GM12878 (cell line): ENCODE data around the gene IRF2. TPM values are rescaled to one million over a fixed set of nuclear protein-coding genes. Genes with fewer than 3 reads are reported as not detected.

Experiments used
- ATAC-seq: fragments of 200-7000 bp; cut with Tn5 transposase; 3 replicates; pipeline ENCODE4 v1.9.1; 2020; ENCODE audit warnings: mild to moderate bottlenecking, moderate library complexity
- BruUV-seq: library from RNA; stranded (reverse); fragments of 400-500 nt; replicated peaks from 2 replicates; lab custom pipeline; 2021; lab: Mats Ljungman, UMichigan
- CTCF ChIA-PET: fragments of 300-600 bp; sonication (Branson Sonifier 250); formaldehyde crosslinking; extraction: SDS; loops from one replicate; lab custom pipeline; 2021; ENCODE audit warnings: inconsistent platforms; lab: Yijun Ruan, JAX
- POLR2A ChIA-PET: fragments of 350-600 bp; formaldehyde crosslinking; extraction: SDS; loops from one replicate; lab custom pipeline; 2021; ENCODE audit warnings: inconsistent platforms; lab: Charles Lee
- RAD21 ChIA-PET: fragments of 300-600 bp; sonication (Branson Sonifier 250); formaldehyde crosslinking; loops from one replicate; lab custom pipeline; 2023; ENCODE audit warnings: antibody characterized with exemption; ENCODE audit not compliant: unreplicated experiment; lab: Charles Lee
- SMC1A ChIA-PET: fragments of 300-600 bp; sonication (Branson Sonifier 250); formaldehyde crosslinking; loops from one replicate; lab custom pipeline; 2023; ENCODE audit not compliant: unreplicated experiment, uncharacterized antibody; lab: Charles Lee
- DNase-seq: peaks from one replicate; pipeline ENCODE4 v3.0.0-alpha.2; 2011; ENCODE audit warnings: low read depth, low spot score
- FAIRE-seq: peaks from 3 replicates; lab custom pipeline; 2011; peaks lifted over from hg19 to GRCh38; lab: Jason Lieb, UNC
- H2AFZ ChIP-seq: 2 replicates; pipeline ENCODE4 v1.6.0; 2011; ENCODE audit warnings: low read depth, low read length, control low read depth; ENCODE audit not compliant: control insufficient read depth
- H3K27ac ChIP-seq: 2 replicates; pipeline ENCODE4 v1.5.1; 2011; ENCODE audit warnings: control low read depth; ENCODE audit not compliant: control insufficient read depth, insufficient read depth
- H3K27me3 ChIP-seq, 2 experiments: replicated peaks in 1 of 2; 2 replicates each; pipeline versions ENCODE4 v1.6.0 to v1.6.1; 2011; ENCODE audit warnings: low read length in 1 of 2; ENCODE audit not compliant: control insufficient read depth in 2 of 2, insufficient read depth in 2 of 2
- H3K36me3 ChIP-seq, 2 experiments: 2 replicates each; pipeline ENCODE4 v1.5.1; 2011; ENCODE audit warnings: low read length in 1 of 2; ENCODE audit not compliant: control insufficient read depth in 2 of 2, insufficient read depth in 2 of 2
- H3K4me1 ChIP-seq: 2 replicates; pipeline ENCODE4 v1.6.1; 2011; ENCODE audit warnings: mild to moderate bottlenecking, low read length, moderate library complexity, mixed read lengths; ENCODE audit not compliant: control insufficient read depth, insufficient read depth
- H3K4me2 ChIP-seq: 2 replicates; pipeline ENCODE4 v1.6.0; 2011; ENCODE audit warnings: control low read depth; ENCODE audit not compliant: control insufficient read depth, insufficient read depth
- H3K4me3 ChIP-seq: fragments of 200-600 bp; sonication (generic); 2 replicates; pipeline ENCODE4 v1.5.1; 2016
- H3K79me2 ChIP-seq: 2 replicates; pipeline ENCODE4 v1.6.0; 2011; ENCODE audit warnings: low read length; ENCODE audit not compliant: control insufficient read depth, insufficient read depth
- H3K9ac ChIP-seq: 2 replicates; pipeline ENCODE4 v1.8.0; 2011; ENCODE audit warnings: low read length, control low read depth, mixed read lengths; ENCODE audit not compliant: control insufficient read depth, insufficient read depth
- H3K9me3 ChIP-seq: replicated peaks from 3 replicates; pipeline ENCODE4 v1.5.1; 2011; ENCODE audit warnings: mild to moderate bottlenecking, low read length; ENCODE audit not compliant: control insufficient read depth, insufficient read depth
- H4K20me1 ChIP-seq: 2 replicates; pipeline ENCODE4 v1.6.0; 2011; ENCODE audit not compliant: control insufficient read depth, insufficient read depth
- ASH2L ChIP-seq: fragments of 300-600, 200-600 bp; sonication (generic); IDR thresholded peaks from 2 replicates; pipeline ENCODE4 v1.6.1; 2017; ENCODE audit warnings: low read depth, mild to moderate bottlenecking, borderline replicate concordance
- BRCA1 ChIP-seq: IDR thresholded peaks from 2 replicates; pipeline ENCODE4 v1.6.1; 2011; ENCODE audit warnings: low read depth, low read length, improper control_type of control experiment
- CHD2 ChIP-seq: IDR thresholded peaks from 2 replicates; pipeline ENCODE4 v1.6.1; 2011; ENCODE audit warnings: low read depth, low read length, improper control_type of control experiment, borderline replicate concordance
- FOXM1 ChIP-seq: IDR thresholded peaks from 2 replicates; pipeline ENCODE4 v1.6.1; 2012; ENCODE audit warnings: low read depth, mild to moderate bottlenecking, inconsistent platforms, low read length, moderate library complexity
- HCFC1 ChIP-seq: fragments of 150-350 bp; IDR thresholded peaks from 2 replicates; pipeline ENCODE4 v1.6.1; 2014; ENCODE audit warnings: low read length
- JUND ChIP-seq: IDR thresholded peaks from 2 replicates; pipeline ENCODE4 v1.6.1; 2012; ENCODE audit warnings: low read depth, mild to moderate bottlenecking, low read length, improper control_type of control experiment, moderate library complexity
- MEF2B ChIP-seq: fragments of 450-650 bp; IDR thresholded peaks from 2 replicates; pipeline ENCODE4 v1.6.1; 2018; ENCODE audit warnings: mild to moderate bottlenecking, moderate library complexity; ENCODE audit not compliant: partially characterized antibody, poor library complexity, severe bottlenecking
- MYC ChIP-seq: IDR thresholded peaks from 2 replicates; pipeline ENCODE4 v1.6.1; 2011; ENCODE audit warnings: mild to moderate bottlenecking, low read length, moderate library complexity, inconsistent platforms; ENCODE audit not compliant: insufficient read depth, insufficient replicate concordance, insufficient read length, severe bottlenecking
- SREBF1 ChIP-seq: IDR thresholded peaks from 2 replicates; pipeline ENCODE4 v1.6.1; 2012; ENCODE audit warnings: mild to moderate bottlenecking, low read length
- STAT3 ChIP-seq: IDR thresholded peaks from 2 replicates; pipeline ENCODE4 v1.6.1; 2011; ENCODE audit warnings: low read depth, low read length, improper control_type of control experiment
- WGBS: methylation state at CpG from one replicate; pipeline ENCODE4 v1.1.6; 2016; ENCODE audit warnings: low lambda C conversion rate; ENCODE audit not compliant: insufficient replicate concordance, insufficient coverage; ENCODE audit errors: missing lambda C conversion rate; 5-methylcytosine and 5-hydroxymethylcytosine counted together
- in situ Hi-C: fragments of 300-500 bp; cut with MboI; formaldehyde crosslinking; loops from 9 replicates; pipeline ENCODE4 v1.14.3; 2018; ENCODE audit warnings: mixed read lengths
- intact Hi-C: fragments of 100-400 bp; cut with micrococcal nuclease; formaldehyde crosslinking; loops from one replicate; pipeline ENCODE4 v1.14.2; 2022; ENCODE audit not compliant: unreplicated experiment
- polyA plus RNA-seq, 11 experiments: library from polyadenylated mRNA; depleted of rRNA in 4 of 11; unstranded in 6 of 11; stranded (reverse) in 5 of 11; fragments of >200 nt; fragmentation: Nextera tagmentation in 4 of 11; fragmentation: Illumina TruSeq in 1 of 11; extraction: Ambion mirVana in 4 of 11; extraction: Trizol in 1 of 11; gene quantifications; 1 replicate in 1 of 11; 2 replicates in 10 of 11; pipeline versions ENCODE4 v1.2.1 to v1.2.3, GENCODE V29; 2011 to 2016; ENCODE audit warnings: inconsistent platforms in 2 of 11, missing spikeins in 2 of 11, low read depth in 1 of 11
- total RNA-seq, 4 experiments: library from RNA; depleted of rRNA in 3 of 4; stranded (reverse); fragments of >200 nt in 3 of 4; fragmentation: Illumina TruSeq in 1 of 4; extraction: Trizol in 1 of 4; gene quantifications; 2 replicates each; pipeline versions ENCODE4 v1.2.1 to v1.2.3, GENCODE V29; 2013 to 2021
- TF ChIP-seq, protein P1 (sequence below): fragments of 450-650 bp; IDR thresholded peaks from 2 replicates; pipeline ENCODE4 v1.6.1; 2017; ENCODE audit warnings: borderline replicate concordance
- TF ChIP-seq, protein P2 (sequence below): IDR thresholded peaks from 2 replicates; pipeline ENCODE4 v1.6.1; 2012; ENCODE audit warnings: low read depth, low read length, improper control_type of control experiment

IRF2 gene
- total and polyA plus RNA-seq, 10 of the 15 experiments (the other 5 are each of a cell fraction or from before 2014, with no cell fraction given) = 45.1 to 99.3 (median 58.9) TPM

DNA sequence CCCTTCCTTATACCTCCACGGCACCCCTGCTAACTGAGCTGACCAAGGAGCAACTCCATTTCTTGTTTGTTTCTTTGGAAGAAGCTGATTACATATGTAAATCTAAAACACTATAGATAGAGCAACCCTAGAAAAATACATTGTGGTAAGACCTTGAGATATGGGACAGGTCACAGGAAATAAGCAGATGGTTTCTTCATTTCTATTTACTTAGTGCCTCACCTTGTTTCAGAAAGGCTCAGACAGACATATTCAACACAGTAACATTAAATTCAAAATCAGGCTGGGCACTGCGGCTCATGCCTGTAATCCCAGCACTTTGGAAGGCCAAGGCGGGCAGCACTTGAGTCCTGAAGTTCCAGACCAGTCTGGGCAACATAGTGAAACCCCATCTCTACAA lies 47.3 kb downstream of the IRF2 start:
- intact Hi-C loops (no loop called here), in situ Hi-C loops (no loop called here)
- no peak overlapping the region for H2AFZ ChIP-seq
- CTCF ChIA-PET = interaction anchor here (1.0 to 1.2 kb wide), 3 partner anchors 11 to 145 kb away, joined by 3 to 4 read pairs (median 3); no protein-coding TSS in a partner anchor
- POLR2A ChIA-PET = interaction anchor here (0.7 to 1.3 kb wide), 2 partner anchors 9 to 46 kb away, joined by 3 read pairs; no protein-coding TSS in a partner anchor
- TF ChIP-seq SREBF1 = no peak
- TF ChIP-seq FOXM1 = no peak
- TF ChIP-seq MEF2B = no peak
- TF ChIP-seq STAT3 = no peak
- no peak for TF ChIP-seq BRCA1
- no peak for TF ChIP-seq JUND
- TF ChIP-seq CHD2 = no peak
- TF ChIP-seq, protein P1, sequence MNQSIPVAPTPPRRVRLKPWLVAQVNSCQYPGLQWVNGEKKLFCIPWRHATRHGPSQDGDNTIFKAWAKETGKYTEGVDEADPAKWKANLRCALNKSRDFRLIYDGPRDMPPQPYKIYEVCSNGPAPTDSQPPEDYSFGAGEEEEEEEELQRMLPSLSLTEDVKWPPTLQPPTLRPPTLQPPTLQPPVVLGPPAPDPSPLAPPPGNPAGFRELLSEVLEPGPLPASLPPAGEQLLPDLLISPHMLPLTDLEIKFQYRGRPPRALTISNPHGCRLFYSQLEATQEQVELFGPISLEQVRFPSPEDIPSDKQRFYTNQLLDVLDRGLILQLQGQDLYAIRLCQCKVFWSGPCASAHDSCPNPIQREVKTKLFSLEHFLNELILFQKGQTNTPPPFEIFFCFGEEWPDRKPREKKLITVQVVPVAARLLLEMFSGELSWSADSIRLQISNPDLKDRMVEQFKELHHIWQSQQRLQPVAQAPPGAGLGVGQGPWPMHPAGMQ = no peak
- TF ChIP-seq, protein P2, sequence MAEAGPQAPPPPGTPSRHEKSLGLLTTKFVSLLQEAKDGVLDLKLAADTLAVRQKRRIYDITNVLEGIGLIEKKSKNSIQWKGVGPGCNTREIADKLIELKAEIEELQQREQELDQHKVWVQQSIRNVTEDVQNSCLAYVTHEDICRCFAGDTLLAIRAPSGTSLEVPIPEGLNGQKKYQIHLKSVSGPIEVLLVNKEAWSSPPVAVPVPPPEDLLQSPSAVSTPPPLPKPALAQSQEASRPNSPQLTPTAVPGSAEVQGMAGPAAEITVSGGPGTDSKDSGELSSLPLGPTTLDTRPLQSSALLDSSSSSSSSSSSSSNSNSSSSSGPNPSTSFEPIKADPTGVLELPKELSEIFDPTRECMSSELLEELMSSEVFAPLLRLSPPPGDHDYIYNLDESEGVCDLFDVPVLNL = no peak
- no peak for TF ChIP-seq MYC
- TF ChIP-seq HCFC1 = no peak
- TF ChIP-seq ASH2L = no peak
- FAIRE-seq (no peak), ATAC-seq (no peak), DNase-seq (no peak)
- peaks cover 19 to 33% of the 10 kb centered on the region in 2 experiments for H3K36me3 ChIP-seq
- no peak overlapping the region for H3K4me2 ChIP-seq
- no peak overlapping the region for H3K9ac ChIP-seq
- no TSS peak for BruUV-seq
- H4K20me1 ChIP-seq = 0 out of 2 replicates have a peak, but pooled peaks cover 2% of the 10 kb centered on the region
- H3K79me2 ChIP-seq = peaks cover 32% of the 10 kb centered on the region
- WGBS = 55% methylated on average over 3 of the region's 3 CpGs
- H3K27ac ChIP-seq = peak overlapping the region; percentile 4; the same call in 1 of the 2 replicates
- H3K4me1 ChIP-seq = peaks cover 15% of the 10 kb centered on the region
- RAD21 ChIA-PET = interaction anchor here (1.2 to 1.5 kb wide), 2 partner anchors 100 to 188 kb away, joined by 3 read pairs; no protein-coding TSS in a partner anchor
- SMC1A ChIA-PET = interaction anchor here (0.8 to 2.1 kb wide), 5 partner anchors 10 to 46 kb away, joined by 3 to 9 read pairs (median 3); no protein-coding TSS in a partner anchor
- H3K4me3 ChIP-seq = no peak overlapping the region
- H3K9me3 ChIP-seq = peaks cover 7% of the 10 kb centered on the region
- no peaks in the 10 kb centered on the region for H3K27me3 ChIP-seq
